ENCODE measurements around the gene REM2.

Gene REM2

GRCh38 chr14:22842211-22843122 lies 40.6 kb upstream of the REM2 start:
- no peaks in the 10 kb centered on the region for H3K27me3 ChIP-seq (ENCODE audit: control insufficient read depth, insufficient read depth, low read length)
- no peaks in the 10 kb centered on the region for H3K9me3 ChIP-seq (replicated peaks; ENCODE audit: low read length)
- H3K4me2 ChIP-seq (ENCODE audit: low read length): no peak overlapping the region
- peaks cover 82% of the 10 kb centered on the region for H3K36me3 ChIP-seq (ENCODE audit: insufficient read depth, low read length)
- H3K4me3 ChIP-seq (ENCODE audit: low read length): no peak overlapping the region
- H3K4me1 ChIP-seq (ENCODE audit: control insufficient read depth, insufficient read depth, low read length): peaks cover 27% of the 10 kb centered on the region
- H3K9ac ChIP-seq (ENCODE audit: low read depth, low read length): peak overlapping the region; percentile 4

DNA sequence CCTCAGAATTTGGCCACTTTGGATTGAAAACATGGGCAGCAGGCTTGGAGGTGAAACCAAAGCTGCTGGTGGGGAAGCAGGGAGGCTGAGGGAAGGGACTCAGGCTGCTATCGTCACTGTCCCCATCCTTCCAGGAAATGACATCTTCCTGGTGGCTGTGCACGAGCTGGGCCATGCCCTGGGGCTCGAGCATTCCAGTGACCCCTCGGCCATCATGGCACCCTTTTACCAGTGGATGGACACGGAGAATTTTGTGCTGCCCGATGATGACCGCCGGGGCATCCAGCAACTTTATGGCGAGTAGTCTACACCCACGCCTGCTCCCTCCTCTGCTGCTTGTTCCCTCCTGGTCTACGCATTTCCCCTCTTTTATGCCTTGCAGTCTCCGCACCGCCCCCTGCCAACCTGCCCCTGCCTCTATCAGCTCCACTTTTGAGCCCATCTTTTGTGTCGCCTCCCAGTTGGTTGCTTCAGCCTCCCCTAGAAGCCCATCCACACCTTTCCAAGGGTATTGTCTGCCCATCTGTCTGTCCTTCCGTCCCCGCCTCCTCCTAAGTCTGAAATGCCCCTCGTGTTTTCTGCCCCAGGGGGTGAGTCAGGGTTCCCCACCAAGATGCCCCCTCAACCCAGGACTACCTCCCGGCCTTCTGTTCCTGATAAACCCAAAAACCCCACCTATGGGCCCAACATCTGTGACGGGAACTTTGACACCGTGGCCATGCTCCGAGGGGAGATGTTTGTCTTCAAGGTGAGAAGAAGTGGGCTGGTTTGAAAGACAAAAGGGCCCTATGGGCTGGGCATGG lies 39.7 kb upstream of the REM2 start:
- Histone ChIP-seq H3K4me2 (ENCODE audit: low read length) (no peak overlapping the region), H3K9me3 (replicated peaks; ENCODE audit: low read length) (no peaks in the 10 kb centered on the region), H3K4me3 (ENCODE audit: low read length) (no peak overlapping the region), H3K4me1 (ENCODE audit: control insufficient read depth, insufficient read depth, low read length) (peaks cover 36% of the 10 kb centered on the region), H3K9ac (ENCODE audit: low read depth, low read length) (no peak overlapping the region), H3K36me3 (ENCODE audit: insufficient read depth, low read length) (peaks cover 80% of the 10 kb centered on the region), H3K27me3 (ENCODE audit: control insufficient read depth, insufficient read depth, low read length) (no peaks in the 10 kb centered on the region)

DNA sequence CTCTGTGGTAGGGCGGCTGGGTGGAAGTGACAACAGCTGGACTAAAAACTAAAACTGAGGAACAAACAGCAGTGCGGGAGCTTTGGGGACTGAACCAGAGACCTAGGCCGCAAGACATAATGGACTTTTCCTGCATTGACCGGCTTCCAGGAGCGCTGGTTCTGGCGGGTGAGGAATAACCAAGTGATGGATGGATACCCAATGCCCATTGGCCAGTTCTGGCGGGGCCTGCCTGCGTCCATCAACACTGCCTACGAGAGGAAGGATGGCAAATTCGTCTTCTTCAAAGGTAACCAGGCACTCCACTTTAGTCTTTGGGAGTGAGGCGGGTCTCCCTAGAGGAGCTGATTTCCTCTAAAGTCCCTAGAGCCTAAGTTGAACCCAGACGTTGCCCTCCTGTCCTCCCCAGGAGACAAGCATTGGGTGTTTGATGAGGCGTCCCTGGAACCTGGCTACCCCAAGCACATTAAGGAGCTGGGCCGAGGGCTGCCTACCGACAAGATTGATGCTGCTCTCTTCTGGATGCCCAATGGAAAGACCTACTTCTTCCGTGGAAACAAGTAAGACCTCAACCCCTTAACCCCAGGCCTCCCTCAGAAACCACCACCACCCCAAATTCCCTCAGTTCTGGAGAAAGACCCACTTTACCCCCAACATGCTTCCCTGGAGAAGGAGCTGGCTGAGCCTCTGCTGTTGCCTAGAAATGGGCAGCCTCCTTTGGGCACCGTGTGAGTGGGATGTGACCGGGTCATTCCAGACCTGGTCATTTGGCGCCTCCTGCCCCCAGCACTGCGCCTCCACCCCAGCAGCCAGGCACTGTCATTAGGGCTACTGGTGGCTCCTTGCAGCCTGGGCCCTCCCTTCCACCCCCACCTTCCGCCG lies 38.6 kb upstream of the REM2 start:
- Histone ChIP-seq H3K36me3 (ENCODE audit: insufficient read depth, low read length) (peaks cover 72% of the 10 kb centered on the region), H3K4me1 (ENCODE audit: control insufficient read depth, insufficient read depth, low read length) (peaks cover 37% of the 10 kb centered on the region), H3K4me3 (ENCODE audit: low read length) (no peak overlapping the region), H3K9ac (ENCODE audit: low read depth, low read length) (no peak overlapping the region), H3K27me3 (ENCODE audit: control insufficient read depth, insufficient read depth, low read length) (no peaks in the 10 kb centered on the region), H3K4me2 (ENCODE audit: low read length) (no peak overlapping the region), H3K9me3 (replicated peaks; ENCODE audit: low read length) (no peaks in the 10 kb centered on the region)

GRCh38 chr14:22845103-22845394 lies 38.0 kb upstream of the REM2 start:
- H3K9me3 ChIP-seq (replicated peaks; ENCODE audit: low read length): no peaks in the 10 kb centered on the region
- H3K9ac ChIP-seq (ENCODE audit: low read depth, low read length): no peak overlapping the region
- H3K27me3 ChIP-seq (ENCODE audit: control insufficient read depth, insufficient read depth, low read length): no peaks in the 10 kb centered on the region
- H3K4me2 ChIP-seq (ENCODE audit: low read length): no peak overlapping the region
- peaks cover 40% of the 10 kb centered on the region for H3K4me1 ChIP-seq (ENCODE audit: control insufficient read depth, insufficient read depth, low read length)
- no peak overlapping the region for H3K4me3 ChIP-seq (ENCODE audit: low read length)
- H3K36me3 ChIP-seq (ENCODE audit: insufficient read depth, low read length): peaks cover 68% of the 10 kb centered on the region

- no peaks in the 10 kb centered on the region for H3K27me3 ChIP-seq (ENCODE audit: control insufficient read depth, insufficient read depth, low read length)
- H3K4me3 ChIP-seq (ENCODE audit: low read length): no peak overlapping the region
- H3K4me1 ChIP-seq (ENCODE audit: control insufficient read depth, insufficient read depth, low read length): peaks cover 49% of the 10 kb centered on the region
- H3K9ac ChIP-seq (ENCODE audit: low read depth, low read length): peak overlapping the region; percentile 42
- H3K36me3 ChIP-seq (ENCODE audit: insufficient read depth, low read length): peaks cover 61% of the 10 kb centered on the region
- no peak overlapping the region for H3K4me2 ChIP-seq (ENCODE audit: low read length)
- no peaks in the 10 kb centered on the region for H3K9me3 ChIP-seq (replicated peaks; ENCODE audit: low read length)
These were observed 37.0 kb upstream of the REM2 start for GRCh38 chr14:22845821-22846625.

GRCh38 chr14:22846811-22847307 lies 36.2 kb upstream of the REM2 start:
- Histone ChIP-seq H3K4me2 (ENCODE audit: low read length) (no peak overlapping the region), H3K36me3 (ENCODE audit: insufficient read depth, low read length) (peaks cover 53% of the 10 kb centered on the region), H3K27me3 (ENCODE audit: control insufficient read depth, insufficient read depth, low read length) (no peaks in the 10 kb centered on the region), H3K9ac (ENCODE audit: low read depth, low read length) (peak overlapping the region; percentile 42), H3K4me3 (ENCODE audit: low read length) (no peak overlapping the region), H3K9me3 (replicated peaks; ENCODE audit: low read length) (no peaks in the 10 kb centered on the region), H3K4me1 (ENCODE audit: control insufficient read depth, insufficient read depth, low read length) (peaks cover 57% of the 10 kb centered on the region)

GRCh38 chr14:22847661-22848341 lies 35.2 kb upstream of the REM2 start:
- no peaks in the 10 kb centered on the region for H3K27me3 ChIP-seq (ENCODE audit: control insufficient read depth, insufficient read depth, low read length)
- H3K9ac ChIP-seq (ENCODE audit: low read depth, low read length): peak overlapping the region; percentile 76
- peak overlapping the region; percentile 13 for H3K4me3 ChIP-seq (ENCODE audit: low read length)
- peak overlapping the region; percentile 55 for H3K4me2 ChIP-seq (ENCODE audit: low read length)
- H3K4me1 ChIP-seq (ENCODE audit: control insufficient read depth, insufficient read depth, low read length): peaks cover 67% of the 10 kb centered on the region
- H3K36me3 ChIP-seq (ENCODE audit: insufficient read depth, low read length): peaks cover 43% of the 10 kb centered on the region
- H3K9me3 ChIP-seq (replicated peaks; ENCODE audit: low read length): no peaks in the 10 kb centered on the region

DNA sequence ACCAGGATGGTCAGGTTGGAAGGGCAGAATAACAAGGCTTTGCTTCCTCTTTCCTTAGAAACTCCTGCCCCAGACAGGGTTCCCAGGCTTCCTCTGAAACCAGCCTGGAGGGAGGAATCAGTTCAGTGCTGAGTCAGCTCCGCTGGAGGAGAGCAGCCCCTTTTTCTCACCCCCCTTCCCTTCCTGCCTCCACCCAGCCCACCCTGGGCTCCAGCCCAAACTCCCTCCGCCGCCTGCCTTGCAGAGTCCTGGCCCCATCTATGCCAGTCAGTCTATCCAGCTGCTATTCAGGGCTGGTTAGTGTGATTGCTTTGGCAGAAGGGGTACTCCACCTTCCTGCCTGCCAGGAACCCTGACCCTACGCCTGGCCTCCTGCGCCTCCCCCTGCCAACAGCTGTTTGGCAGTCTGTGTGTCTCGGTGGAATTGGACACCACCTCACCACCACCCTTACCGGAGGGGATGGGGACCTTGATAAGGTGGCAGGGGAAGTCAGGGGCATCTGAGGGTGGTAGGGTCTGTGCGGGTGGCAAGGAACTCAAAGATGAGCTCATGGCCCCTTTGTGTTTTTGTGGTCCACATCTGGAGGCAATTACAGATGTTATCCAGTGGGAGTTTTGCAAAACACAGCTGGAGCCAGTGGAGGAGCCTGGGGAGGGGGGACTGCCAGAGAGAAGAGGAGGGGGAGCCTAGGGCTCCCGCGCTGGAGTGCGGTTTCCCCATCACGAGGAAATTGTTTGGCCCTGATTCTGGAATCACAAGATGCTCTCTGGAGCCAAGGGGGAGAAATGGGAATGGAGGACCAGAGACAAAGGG lies 34.5 kb upstream of the REM2 start:
- Histone ChIP-seq H3K9ac (ENCODE audit: low read depth, low read length) (peak overlapping the region; percentile 76), H3K9me3 (replicated peaks; ENCODE audit: low read length) (no peaks in the 10 kb centered on the region), H3K4me1 (ENCODE audit: control insufficient read depth, insufficient read depth, low read length) (peaks cover 72% of the 10 kb centered on the region), H3K4me2 (ENCODE audit: low read length) (peak overlapping the region; percentile 55), H3K36me3 (ENCODE audit: insufficient read depth, low read length) (peaks cover 36% of the 10 kb centered on the region), H3K27me3 (ENCODE audit: control insufficient read depth, insufficient read depth, low read length) (no peaks in the 10 kb centered on the region), H3K4me3 (ENCODE audit: low read length) (peak overlapping the region; percentile 13)

GRCh38 chr14:22849212-22849819 lies 33.7 kb upstream of the REM2 start:
- Histone ChIP-seq H3K27me3 (ENCODE audit: control insufficient read depth, insufficient read depth, low read length) (no peaks in the 10 kb centered on the region), H3K4me3 (ENCODE audit: low read length) (no peak overlapping the region), H3K9ac (ENCODE audit: low read depth, low read length) (peak overlapping the region; percentile 76), H3K4me2 (ENCODE audit: low read length) (peak overlapping the region; percentile 55), H3K4me1 (ENCODE audit: control insufficient read depth, insufficient read depth, low read length) (peaks cover 72% of the 10 kb centered on the region), H3K9me3 (replicated peaks; ENCODE audit: low read length) (no peaks in the 10 kb centered on the region), H3K36me3 (ENCODE audit: insufficient read depth, low read length) (peaks cover 31% of the 10 kb centered on the region)

Data from skeletal muscle satellite cell (primary cell).